GM18870 (cell line): ENCODE measurements around the gene PPP3CB.

Experiments used
- ATAC-seq: cut with Tn5 transposase; IDR thresholded peaks from one replicate; pipeline ENCODE4 v1.9.1; 2021; ENCODE audit warnings: moderate library complexity; ENCODE audit not compliant: unreplicated experiment

PPP3CB gene

GRCh38 chr10:73485320-73485719 lies 10.5 kb downstream of the PPP3CB start:
- ATAC-seq, result no peak

- no peak for ATAC-seq
These were observed 15.7 kb downstream of the PPP3CB start for GRCh38 chr10:73480158-73480557.

- no peak for ATAC-seq
These were observed 17.2 kb downstream of the PPP3CB start for GRCh38 chr10:73478636-73479035.

GRCh38 chr10:73471226-73471625 lies 24.6 kb downstream of the PPP3CB start:
- ATAC-seq, result no peak

GRCh38 chr10:73469579-73469978 lies 26.2 kb downstream of the PPP3CB start:
- no peak for ATAC-seq

GRCh38 chr10:73467206-73467605 lies 28.6 kb downstream of the PPP3CB start:
- ATAC-seq, result no peak

GRCh38 chr10:73465978-73466726 lies 29.7 kb downstream of the PPP3CB start:
- no peak for ATAC-seq

- ATAC-seq, result no peak
These were observed 34.9 kb downstream of the PPP3CB start for GRCh38 chr10:73460897-73461296.

GRCh38 chr10:73459683-73460314 lies 36.0 kb downstream of the PPP3CB start:
- ATAC-seq, result no peak

- ATAC-seq, result no peak
These were observed 39.5 kb downstream of the PPP3CB start for GRCh38 chr10:73456187-73456890.

- ATAC-seq, result no peak
These were observed 46.7 kb downstream of the PPP3CB start for GRCh38 chr10:73449113-73449512.

- ATAC-seq, result no peak
These were observed 47.4 kb downstream of the PPP3CB start for GRCh38 chr10:73448384-73448783.

- ATAC-seq, result no peak
These were observed 48.9 kb downstream of the PPP3CB start for GRCh38 chr10:73446926-73447325.

- ATAC-seq, result no peak
These were observed 51.4 kb downstream of the PPP3CB start for GRCh38 chr10:73444457-73444856.

GRCh38 chr10:73439605-73440312 lies 56.1 kb downstream of the PPP3CB start:
- ATAC-seq, result no peak

- no peak for ATAC-seq
These were observed 56.8 kb downstream of the PPP3CB start for GRCh38 chr10:73439055-73439454.

GRCh38 chr10:73433538-73433867 lies 62.3 kb downstream of the PPP3CB start, which contains the start of gene MSS51:
MSS51 (minus strand) TSS chr10:73433561; CDS start chr10:73428284, 5,277 bp downstream.
- ATAC-seq, result no peak

- no peak for ATAC-seq
These were observed 62.9 kb downstream of the PPP3CB start for GRCh38 chr10:73432646-73433537.

- no peak for ATAC-seq
These were observed 69.5 kb downstream of the PPP3CB start for GRCh38 chr10:73426318-73426717.

GRCh38 chr10:73424478-73424877 lies 71.3 kb downstream of the PPP3CB start:
- no peak for ATAC-seq
